ENCODE data around the gene SCRN1. TPM values are rescaled to one million over a fixed set of nuclear protein-coding genes. Genes with fewer than 3 reads are reported as not detected.

Gene SCRN1
- total and polyA plus RNA-seq, 2 donors from 2014 or later: 22.2 to 85.6 TPM

DNA sequence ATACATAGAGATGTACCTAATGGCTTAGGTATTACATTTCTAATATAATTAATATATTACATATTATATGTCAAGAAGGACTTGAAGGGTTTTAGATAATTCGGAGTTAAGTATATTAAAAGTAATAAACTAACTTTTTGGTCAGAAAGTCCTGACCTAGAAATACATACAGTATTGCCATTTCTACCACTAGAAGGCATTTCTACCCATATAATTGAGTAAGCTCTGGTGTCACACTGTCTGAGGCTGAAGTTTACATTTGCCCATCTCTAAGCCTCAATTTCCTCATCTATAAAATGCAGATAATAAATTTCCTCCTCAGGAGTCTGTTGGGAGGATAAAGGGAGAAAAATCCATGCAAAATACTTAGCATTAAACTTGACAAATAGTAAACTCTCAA is 29.8 kb upstream of the SCRN1 start:
- FAIRE-seq: no peak
- intact Hi-C loops (cut with DNase I): no loop called here
- no peak for TF ChIP-seq CTCF (IDR thresholded peaks at IDR 0.05; ENCODE audit: borderline replicate concordance, extremely low read depth, insufficient read depth)
- Histone ChIP-seq H3K27me3 (ENCODE audit: control insufficient read depth, insufficient read depth, low read length) (no peaks in the 10 kb centered on the region), H3K36me3 (ENCODE audit: control insufficient read depth in 2 of 3, insufficient read depth in 3 of 3, low read length in 3 of 3) (no peaks in the 10 kb centered on the region), H3K9ac (ENCODE audit: low read length in 3 of 3) (no peak overlapping the region), H3K9me3 (ENCODE audit: control insufficient read depth in 2 of 3, insufficient read depth in 1 of 3, low read length in 3 of 3) (no peaks in the 10 kb centered on the region), H3K27ac (ENCODE audit: low read depth in 2 of 2, low read length in 2 of 2) (no peak overlapping the region), H3K4me3 (ENCODE audit: low read length in 3 of 3) (no peak overlapping the region), H3K4me1 (ENCODE audit: control insufficient read depth in 2 of 3, insufficient read depth in 2 of 3, low read depth in 1 of 3, low read length in 3 of 3) (no peaks in the 10 kb centered on the region)
- no peak for DNase-seq

DNA sequence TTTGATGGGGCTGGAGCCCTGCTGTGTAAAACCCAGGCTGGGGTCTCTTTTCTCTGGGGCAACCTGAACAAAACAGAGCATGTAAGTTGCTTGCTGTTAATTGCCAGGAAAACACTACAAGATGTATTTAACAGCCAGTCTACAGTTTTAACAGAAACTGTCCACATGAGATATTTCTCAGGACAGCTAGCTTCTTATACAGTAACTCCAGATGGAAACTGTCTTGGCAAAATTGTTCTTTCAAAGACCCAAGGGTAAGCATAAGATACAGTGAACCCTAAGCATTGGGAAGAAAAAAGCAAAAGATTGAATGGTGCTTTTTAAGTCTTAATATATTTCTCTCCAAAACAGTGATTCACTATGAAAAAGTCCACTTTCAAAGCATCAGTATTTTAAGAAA is 28.9 kb upstream of the SCRN1 start:
- no peaks in the 10 kb centered on the region for H3K36me3 ChIP-seq (ENCODE audit: control insufficient read depth in 2 of 3, insufficient read depth in 3 of 3, low read length in 3 of 3)
- DNase-seq (peak in 1 of 5 donors; percentile 33), FAIRE-seq (no peak)
- no peak overlapping the region for H3K9ac ChIP-seq (ENCODE audit: low read length in 3 of 3)
- TF ChIP-seq CTCF (IDR thresholded peaks at IDR 0.05; ENCODE audit: borderline replicate concordance, extremely low read depth, insufficient read depth): no peak
- no peaks in the 10 kb centered on the region for H3K4me1 ChIP-seq (ENCODE audit: control insufficient read depth in 2 of 3, insufficient read depth in 2 of 3, low read depth in 1 of 3, low read length in 3 of 3)
- H3K27me3 ChIP-seq (ENCODE audit: control insufficient read depth, insufficient read depth, low read length): no peaks in the 10 kb centered on the region
- H3K27ac ChIP-seq (ENCODE audit: low read depth in 2 of 2, low read length in 2 of 2): no peak overlapping the region
- intact Hi-C loops (cut with DNase I): no loop called here
- H3K9me3 ChIP-seq (ENCODE audit: control insufficient read depth in 2 of 3, insufficient read depth in 1 of 3, low read length in 3 of 3): no peaks in the 10 kb centered on the region
- H3K4me3 ChIP-seq (ENCODE audit: low read length in 3 of 3): no peak overlapping the region

DNA sequence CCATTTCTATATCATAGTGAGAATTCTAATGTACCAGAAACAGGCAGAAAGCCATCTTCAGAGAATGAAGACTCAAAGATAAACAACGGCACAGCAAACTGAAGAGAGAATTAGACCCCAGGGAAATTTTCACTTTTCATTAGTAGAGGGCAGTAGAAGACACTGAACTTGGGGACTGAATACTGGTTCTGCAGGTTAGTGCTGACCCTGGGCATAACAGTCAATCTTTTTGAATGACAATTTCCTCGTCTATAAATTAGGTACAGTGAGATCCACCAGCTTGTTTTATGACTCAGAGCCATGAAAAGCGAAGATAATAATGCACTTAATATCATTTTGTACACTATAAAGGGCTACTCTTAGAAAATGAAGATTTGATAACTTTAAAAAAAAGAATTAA is 23.2 kb upstream of the SCRN1 start:
- H3K36me3 ChIP-seq (ENCODE audit: control insufficient read depth in 2 of 3, insufficient read depth in 3 of 3, low read length in 3 of 3): no peaks in the 10 kb centered on the region
- no peak for DNase-seq
- no peak overlapping the region for H3K27ac ChIP-seq (ENCODE audit: low read depth in 2 of 2, low read length in 2 of 2)
- H3K4me1 ChIP-seq (ENCODE audit: control insufficient read depth in 2 of 3, insufficient read depth in 2 of 3, low read depth in 1 of 3, low read length in 3 of 3): peaks cover 0 to 3% (median 0%) of the 10 kb centered on the region in 3 donors
- no peaks in the 10 kb centered on the region for H3K27me3 ChIP-seq (ENCODE audit: control insufficient read depth, insufficient read depth, low read length)
- FAIRE-seq: no peak
- no peak overlapping the region for H3K4me3 ChIP-seq (ENCODE audit: low read length in 3 of 3)
- intact Hi-C loops (cut with DNase I): no loop called here
- H3K9ac ChIP-seq (ENCODE audit: low read length in 3 of 3): no peak overlapping the region
- no peaks in the 10 kb centered on the region for H3K9me3 ChIP-seq (ENCODE audit: control insufficient read depth in 2 of 3, insufficient read depth in 1 of 3, low read length in 3 of 3)
- no peak for TF ChIP-seq CTCF (IDR thresholded peaks at IDR 0.05; ENCODE audit: borderline replicate concordance, extremely low read depth, insufficient read depth)

GRCh38 chr7:30010021-30010420 is 20.4 kb upstream of the SCRN1 start:
- DNase-seq: peak in 2 of 5 donors; percentile 65 to 71
- no peak for TF ChIP-seq CTCF (IDR thresholded peaks at IDR 0.05; ENCODE audit: borderline replicate concordance, extremely low read depth, insufficient read depth)
- no peaks in the 10 kb centered on the region for H3K27me3 ChIP-seq (ENCODE audit: control insufficient read depth, insufficient read depth, low read length)
- no peaks in the 10 kb centered on the region for H3K9me3 ChIP-seq (ENCODE audit: control insufficient read depth in 2 of 3, insufficient read depth in 1 of 3, low read length in 3 of 3)
- H3K27ac ChIP-seq (ENCODE audit: low read depth in 2 of 2, low read length in 2 of 2): no peak overlapping the region
- H3K4me1 ChIP-seq (ENCODE audit: control insufficient read depth in 2 of 3, insufficient read depth in 2 of 3, low read depth in 1 of 3, low read length in 3 of 3): peaks cover 0 to 3% (median 0%) of the 10 kb centered on the region in 3 donors
- intact Hi-C loops (cut with DNase I): no loop called here
- FAIRE-seq: no peak
- H3K36me3 ChIP-seq (ENCODE audit: control insufficient read depth in 2 of 3, insufficient read depth in 3 of 3, low read length in 3 of 3): no peaks in the 10 kb centered on the region
- H3K9ac ChIP-seq (ENCODE audit: low read length in 3 of 3): no peak overlapping the region
- H3K4me3 ChIP-seq (ENCODE audit: low read length in 3 of 3): no peak overlapping the region

All from kidney (tissue), 14 donors.